ENCODE results near the gene ADAMTSL3. TPM values are rescaled to one million over a fixed set of nuclear protein-coding genes. Genes with fewer than 3 reads are reported as not detected.

ADAMTSL3 gene
- total and polyA plus RNA-seq, 2 of the 4 experiments (the other 2 are of a cell fraction), result under 0.01 to 0.02 TPM

- H2AK5ac ChIP-seq (ENCODE audit: low read depth, low read length), result no peak overlapping the region
These were observed 68.1 kb downstream of the ADAMTSL3 start for GRCh38 chr15:83721981-83722380.

More at GRCh38 chr15:83721981-83722380, 68.1 kb downstream of the ADAMTSL3 start:
- in situ Hi-C loops (cut with MboI; ENCODE audit: low sequenced_read_pairs), result no loop called here
- Histone ChIP-seq H2BK5ac (ENCODE audit: low read depth, low read length, poor library complexity, severe bottlenecking) (no peak overlapping the region), H2BK20ac (ENCODE audit: low read depth, low read length) (no peak overlapping the region), H3K4me3 (ENCODE audit: insufficient read depth, low read depth, low read length) (no peak overlapping the region), H2AK9ac (replicated peaks; ENCODE audit: low read depth, low read length, poor library complexity) (no peak overlapping the region), H4K20me1 (ENCODE audit: insufficient read depth, low read length) (no peaks in the 10 kb centered on the region), H3K27ac (ENCODE audit: insufficient read depth, low read length) (no peak overlapping the region), H3K4me1 (ENCODE audit: control insufficient read depth, insufficient read depth, low read length) (no peaks in the 10 kb centered on the region), H4K8ac (ENCODE audit: low read depth in 2 of 2, low read length in 2 of 2) (no peak overlapping the region), H3K56ac (ENCODE audit: extremely low read depth, insufficient read depth, low read length) (no peak overlapping the region), H4K5ac (ENCODE audit: low read depth, low read length) (no peak overlapping the region), H3K9me1 (ENCODE audit: insufficient read depth, low read length) (no peaks in the 10 kb centered on the region), H3K9ac (ENCODE audit: low read depth, low read length) (no peak overlapping the region), H3K27me3 (ENCODE audit: control insufficient read depth, insufficient read depth, low read length) (no peaks in the 10 kb centered on the region), H3K4me2 (ENCODE audit: low read depth, low read length) (no peak overlapping the region), H3K36me3 (ENCODE audit: control insufficient read depth, insufficient read depth, low read length) (no peaks in the 10 kb centered on the region), H3K9me3 (ENCODE audit: control insufficient read depth, insufficient read depth, low read length) (no peaks in the 10 kb centered on the region), H3K4ac (ENCODE audit: low read depth, low read length) (no peak overlapping the region), H2AFZ (replicated peaks; ENCODE audit: low read length, poor library complexity) (no peak overlapping the region), H2BK120ac (ENCODE audit: low read depth, low read length) (no peak overlapping the region), H4K91ac (ENCODE audit: insufficient read depth, low read depth, low read length) (no peak overlapping the region), H2BK15ac (ENCODE audit: low read depth, low read length) (no peak overlapping the region), H3K18ac (ENCODE audit: low read depth, low read length) (no peak overlapping the region), H3K14ac (replicated peaks; ENCODE audit: low read depth, low read length) (no peak overlapping the region), H3K23ac (ENCODE audit: low read depth, low read length) (no peak overlapping the region), H3K79me1 (ENCODE audit: low read depth in 1 of 2, low read length in 2 of 2) (no peaks in the 10 kb centered on the region)
- BruUV-seq (replicated peaks), result no TSS peak
- TF ChIP-seq USF2 (IDR thresholded peaks at IDR 0.05; ENCODE audit: low read depth, low read length) (no peak), MAZ (IDR thresholded peaks at IDR 0.05; ENCODE audit: borderline replicate concordance, low read depth, low read length) (no peak)
- ATAC-seq (ENCODE audit: low read depth) (no peak), DNase-seq (no peak)
- intact Hi-C loops (cut with micrococcal nuclease), result no loop called here
- ChIA-PET POLR2A (ENCODE audit: unreplicated experiment) (no interaction called here), CTCF (no interaction called here)
- WGBS, 2 experiments (ENCODE audit: extremely low coverage in 2 of 2, insufficient read length in 1 of 2), result no CpG with 5 or more reads among the region's 3 CpGs
- dilution Hi-C loops (cut with HindIII; ENCODE audit: low sequenced_read_pairs, unreplicated experiment), result no loop called here
